Measurements from ENCODE around the gene MAGI1. TPM values are rescaled to one million over a fixed set of nuclear protein-coding genes. Genes with fewer than 3 reads are reported as not detected.

MAGI1 gene
- total RNA-seq, 1 experiment from 2014 or later: 58.2 TPM

GRCh38 chr3:65502526-65502925 is 536.2 kb downstream of the MAGI1 start (continued):
- TF ChIP-seq CREM (CRISPR knock-in tag; IDR thresholded peaks at IDR 0.05): no peak
- TF ChIP-seq ESRRA (CRISPR knock-in tag; IDR thresholded peaks at IDR 0.05; ENCODE audit: borderline replicate concordance): no peak
- TF ChIP-seq AR (CRISPR knock-in tag; IDR thresholded peaks at IDR 0.05): no peak
- TF ChIP-seq MYBL2 (CRISPR knock-in tag; IDR thresholded peaks at IDR 0.05): no peak
- TF ChIP-seq ZNF512 (CRISPR knock-in tag; IDR thresholded peaks at IDR 0.05; ENCODE audit: borderline replicate concordance): no peak
- TF ChIP-seq CDX4 (CRISPR knock-in tag; IDR thresholded peaks at IDR 0.05; ENCODE audit: borderline replicate concordance): no peak
- TF ChIP-seq GTF2I (CRISPR knock-in tag; conservative IDR thresholded peaks at IDR 0.05): no peak

GRCh38 chr3:65500398-65501306 is 538.1 kb downstream of the MAGI1 start:
- H3K4me3 Mint-ChIP-seq: no peak overlapping the region
- H3K27ac Mint-ChIP-seq: no peak overlapping the region
- ATAC-seq (no peak), DNase-seq (ENCODE audit: low spot score) (no peak)
- no peaks in the 10 kb centered on the region for H3K27me3 Mint-ChIP-seq (ENCODE audit: low read depth)
- H3K36me3 Mint-ChIP-seq: no peaks in the 10 kb centered on the region
- peaks cover 44% of the 10 kb centered on the region for H3K4me1 Mint-ChIP-seq
- H3K9me3 Mint-ChIP-seq: no peaks in the 10 kb centered on the region
- POLR2A ChIA-PET: no interaction called here
- TF ChIP-seq ATF1 (CRISPR knock-in tag; IDR thresholded peaks at IDR 0.05): no peak
- no peak for TF ChIP-seq CTCF (IDR thresholded peaks at IDR 0.05)
- TF ChIP-seq MYBL2 (CRISPR knock-in tag; IDR thresholded peaks at IDR 0.05): no peak
- TF ChIP-seq CDX4 (CRISPR knock-in tag; IDR thresholded peaks at IDR 0.05; ENCODE audit: borderline replicate concordance): no peak
- no peak for TF ChIP-seq ZNF263 (CRISPR knock-in tag; IDR thresholded peaks at IDR 0.05; ENCODE audit: low read depth)
- no peak for TF ChIP-seq GRHL2 (CRISPR knock-in tag; IDR thresholded peaks at IDR 0.05; ENCODE audit: insufficient replicate concordance, severe bottlenecking)
- no peak for TF ChIP-seq ZNF232 (CRISPR knock-in tag; IDR thresholded peaks at IDR 0.05)
- no peak for TF ChIP-seq SOX15 (CRISPR knock-in tag; IDR thresholded peaks at IDR 0.05)
- TF ChIP-seq ETV6 (CRISPR knock-in tag; IDR thresholded peaks at IDR 0.05): no peak
- TF ChIP-seq E2F5 (CRISPR knock-in tag; IDR thresholded peaks at IDR 0.05): no peak
- no peak for TF ChIP-seq TCF7 (CRISPR knock-in tag; IDR thresholded peaks at IDR 0.05; ENCODE audit: low read depth)
- TF ChIP-seq NFE2L1 (CRISPR knock-in tag; IDR thresholded peaks at IDR 0.05): no peak
- TF ChIP-seq RELA (CRISPR knock-in tag; IDR thresholded peaks at IDR 0.05; ENCODE audit: borderline replicate concordance): no peak
- TF ChIP-seq E2F1 (CRISPR knock-in tag; IDR thresholded peaks at IDR 0.05): no peak
- no peak for TF ChIP-seq USF2 (CRISPR knock-in tag; IDR thresholded peaks at IDR 0.05)
- no peak for TF ChIP-seq USF1 (CRISPR knock-in tag; IDR thresholded peaks at IDR 0.05)
- TF ChIP-seq NFYB (CRISPR knock-in tag; conservative IDR thresholded peaks at IDR 0.05; ENCODE audit: low read depth): no peak
- TF ChIP-seq ESRRA (CRISPR knock-in tag; IDR thresholded peaks at IDR 0.05; ENCODE audit: borderline replicate concordance): no peak
- CTCF ChIA-PET: interaction anchor here (0.6 kb wide), 1 partner anchor 217 kb away, joined by 3 read pairs; no protein-coding TSS in a partner anchor

Measured in WTC11 (cell line).